Chondrocyte (in vitro differentiated cells): ENCODE results near the gene DMD. TPM values are rescaled to one million over a fixed set of nuclear protein-coding genes. Genes with fewer than 3 reads are reported as not detected.

ENCODE experiments used
- DNase-seq: peaks from one replicate; pipeline ENCODE4 v3.0.0; 2021; ENCODE audit warnings: mixed read lengths, low spot score
- H3K27ac Mint-ChIP-seq: one replicate; pipeline ENCODE4 v1.8.0; 2021; ENCODE audit warnings: mild to moderate bottlenecking, moderate library complexity, mixed read lengths; ENCODE audit not compliant: unreplicated experiment
- H3K27me3 Mint-ChIP-seq: 2 replicates; pipeline ENCODE4 v1.8.0; 2021; ENCODE audit warnings: low read depth, mixed read lengths
- H3K36me3 Mint-ChIP-seq: 2 replicates; pipeline ENCODE4 v1.8.0; 2021; ENCODE audit warnings: low read depth, mixed read lengths
- H3K4me1 Mint-ChIP-seq: 2 replicates; pipeline ENCODE4 v1.8.0; 2021; ENCODE audit warnings: low read depth, mild to moderate bottlenecking, mixed read lengths
- H3K4me3 Mint-ChIP-seq: one replicate; pipeline ENCODE4 v1.8.0; 2021; ENCODE audit warnings: mild to moderate bottlenecking, moderate library complexity, mixed read lengths; ENCODE audit not compliant: unreplicated experiment
- H3K9me3 Mint-ChIP-seq: 2 replicates; pipeline ENCODE4 v1.8.0; 2021; ENCODE audit warnings: low read depth, mixed read lengths
- total RNA-seq: library from RNA; stranded (reverse); gene quantifications from 3 replicates; pipeline ENCODE4 v1.2.1, GENCODE V29; 2021
- TF ChIP-seq, protein P1 (sequence below): fragments of 200-600 bp; sonication (generic); IDR thresholded peaks from 2 replicates; pipeline ENCODE4 v1.5.0; 2021; ENCODE audit warnings: antibody characterized with exemption, mild to moderate bottlenecking, moderate library complexity

Gene DMD
- total RNA-seq, 1 donor from 2014 or later, result 201 TPM

DNA sequence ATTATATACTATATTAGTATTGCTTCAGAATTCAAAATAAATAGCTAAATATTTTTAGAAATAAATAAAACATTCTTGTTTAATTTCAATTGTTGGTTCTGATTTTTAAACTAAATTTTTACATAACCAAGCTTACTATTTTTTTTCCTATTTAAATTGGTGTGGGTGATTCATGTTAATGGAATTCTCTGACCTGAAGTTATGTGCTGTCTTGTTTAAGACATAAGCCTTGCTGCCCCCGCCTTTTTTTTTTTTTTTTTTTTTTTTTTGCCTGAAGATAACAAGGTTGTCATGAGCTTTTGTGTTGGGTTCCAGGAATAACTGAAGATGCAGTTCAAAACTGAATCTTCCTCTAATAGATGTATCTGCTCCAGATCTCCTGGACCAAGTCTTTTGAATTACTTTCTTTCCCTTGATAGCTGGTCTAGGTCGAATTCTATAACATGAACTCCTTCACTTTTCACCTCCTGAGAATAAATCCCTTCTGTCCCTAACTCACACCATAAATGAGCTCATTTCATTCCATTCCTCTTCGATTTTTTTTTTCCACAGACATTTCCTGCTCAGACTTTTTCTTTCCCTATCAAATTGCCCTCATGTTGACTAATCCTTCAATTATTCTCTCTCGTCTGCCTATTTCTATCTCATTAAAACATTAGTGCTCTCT lies 1878.1 kb downstream of the DMD start:
- no peak overlapping the region for H3K4me3 Mint-ChIP-seq
- no peaks in the 10 kb centered on the region for H3K27me3 Mint-ChIP-seq
- peaks cover 70% of the 10 kb centered on the region for H3K4me1 Mint-ChIP-seq

DNA sequence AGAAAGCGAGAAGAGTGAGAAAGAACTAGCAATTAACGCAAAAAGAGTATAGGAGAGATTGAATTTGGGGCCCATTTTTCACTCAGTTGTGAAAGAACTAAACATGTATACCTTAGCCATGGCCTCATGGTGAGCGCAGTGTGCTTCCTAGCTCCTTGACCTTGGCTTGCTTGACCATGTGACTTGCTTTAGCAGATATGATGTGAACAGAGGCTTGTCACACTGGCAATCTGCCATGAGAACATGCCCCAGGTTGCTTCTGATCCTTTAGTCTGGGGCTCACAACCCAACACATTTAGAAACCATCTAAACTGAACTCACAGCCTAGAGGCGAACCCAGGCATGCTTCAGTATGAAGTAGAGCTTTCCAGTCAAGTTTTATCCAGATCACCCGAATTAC lies 1879.4 kb downstream of the DMD start:
- Mint-ChIP-seq H3K9me3 (peaks cover 28% of the 10 kb centered on the region), H3K4me1 (peaks cover 71% of the 10 kb centered on the region), H3K4me3 (no peak overlapping the region), H3K27me3 (no peaks in the 10 kb centered on the region), H3K36me3 (peaks cover 2% of the 10 kb centered on the region), H3K27ac (no peak overlapping the region)
- no peak for DNase-seq
- TF ChIP-seq, protein P1, sequence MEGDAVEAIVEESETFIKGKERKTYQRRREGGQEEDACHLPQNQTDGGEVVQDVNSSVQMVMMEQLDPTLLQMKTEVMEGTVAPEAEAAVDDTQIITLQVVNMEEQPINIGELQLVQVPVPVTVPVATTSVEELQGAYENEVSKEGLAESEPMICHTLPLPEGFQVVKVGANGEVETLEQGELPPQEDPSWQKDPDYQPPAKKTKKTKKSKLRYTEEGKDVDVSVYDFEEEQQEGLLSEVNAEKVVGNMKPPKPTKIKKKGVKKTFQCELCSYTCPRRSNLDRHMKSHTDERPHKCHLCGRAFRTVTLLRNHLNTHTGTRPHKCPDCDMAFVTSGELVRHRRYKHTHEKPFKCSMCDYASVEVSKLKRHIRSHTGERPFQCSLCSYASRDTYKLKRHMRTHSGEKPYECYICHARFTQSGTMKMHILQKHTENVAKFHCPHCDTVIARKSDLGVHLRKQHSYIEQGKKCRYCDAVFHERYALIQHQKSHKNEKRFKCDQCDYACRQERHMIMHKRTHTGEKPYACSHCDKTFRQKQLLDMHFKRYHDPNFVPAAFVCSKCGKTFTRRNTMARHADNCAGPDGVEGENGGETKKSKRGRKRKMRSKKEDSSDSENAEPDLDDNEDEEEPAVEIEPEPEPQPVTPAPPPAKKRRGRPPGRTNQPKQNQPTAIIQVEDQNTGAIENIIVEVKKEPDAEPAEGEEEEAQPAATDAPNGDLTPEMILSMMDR, result no peak

More for the DNA sequence above, 1878.1 kb downstream of the DMD start:
- H3K27ac Mint-ChIP-seq, result peak overlapping the region; percentile 84
- H3K9me3 Mint-ChIP-seq, result peaks cover 28% of the 10 kb centered on the region
- TF ChIP-seq, protein P1, result no peak
- no peak for DNase-seq
- peaks cover 2% of the 10 kb centered on the region for H3K36me3 Mint-ChIP-seq

DNA sequence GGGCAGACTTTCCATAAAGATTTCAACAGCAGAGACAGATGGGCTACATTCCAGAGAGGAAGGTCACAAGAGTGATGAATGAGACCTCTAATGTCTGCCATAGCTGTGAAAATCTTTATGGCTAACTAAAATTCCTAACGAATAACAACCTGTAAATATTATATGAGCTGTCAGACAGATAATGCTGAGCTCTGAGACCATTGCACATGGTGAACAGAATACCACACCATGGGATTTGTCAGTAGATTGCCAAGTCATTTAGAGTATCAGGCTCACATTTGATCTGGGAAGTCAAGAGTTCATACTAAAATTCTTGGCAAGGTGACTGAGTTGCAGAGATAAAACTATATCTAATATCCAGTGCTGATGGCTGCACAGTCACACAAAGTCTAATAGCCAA lies 1880.3 kb downstream of the DMD start:
- H3K36me3 Mint-ChIP-seq, result no peaks in the 10 kb centered on the region
- TF ChIP-seq, protein P1, result no peak
- H3K27ac Mint-ChIP-seq, result peak overlapping the region; percentile 22
- DNase-seq, result no peak
- peaks cover 76% of the 10 kb centered on the region for H3K4me1 Mint-ChIP-seq
- no peaks in the 10 kb centered on the region for H3K27me3 Mint-ChIP-seq
- peaks cover 25% of the 10 kb centered on the region for H3K9me3 Mint-ChIP-seq
- H3K4me3 Mint-ChIP-seq, result no peak overlapping the region

DNA sequence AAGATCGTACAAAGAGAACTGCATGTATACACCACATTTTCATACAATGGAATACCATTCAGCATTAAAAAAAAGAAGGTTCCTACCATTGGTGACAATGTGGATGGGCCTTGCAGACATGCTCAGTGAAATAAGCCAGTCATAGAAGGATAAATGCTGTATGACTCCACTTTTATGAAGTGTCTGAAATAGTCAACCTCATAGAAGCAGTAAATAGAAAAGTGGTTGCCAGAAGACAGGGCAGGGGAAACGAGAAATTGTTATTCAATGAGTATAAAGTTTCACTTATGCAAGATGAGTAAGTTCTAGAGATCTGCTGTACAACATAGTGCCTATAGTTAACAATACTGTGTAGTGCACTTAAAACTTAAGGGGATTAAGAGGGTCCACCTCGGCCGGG lies 1882.1 kb downstream of the DMD start:
- peaks cover 76% of the 10 kb centered on the region for H3K4me1 Mint-ChIP-seq
- H3K4me3 Mint-ChIP-seq, result no peak overlapping the region
- no peaks in the 10 kb centered on the region for H3K36me3 Mint-ChIP-seq
- H3K27ac Mint-ChIP-seq, result no peak overlapping the region
- no peaks in the 10 kb centered on the region for H3K27me3 Mint-ChIP-seq
- no peak for DNase-seq
- TF ChIP-seq, protein P1, result no peak
- peaks cover 21% of the 10 kb centered on the region for H3K9me3 Mint-ChIP-seq

DNA sequence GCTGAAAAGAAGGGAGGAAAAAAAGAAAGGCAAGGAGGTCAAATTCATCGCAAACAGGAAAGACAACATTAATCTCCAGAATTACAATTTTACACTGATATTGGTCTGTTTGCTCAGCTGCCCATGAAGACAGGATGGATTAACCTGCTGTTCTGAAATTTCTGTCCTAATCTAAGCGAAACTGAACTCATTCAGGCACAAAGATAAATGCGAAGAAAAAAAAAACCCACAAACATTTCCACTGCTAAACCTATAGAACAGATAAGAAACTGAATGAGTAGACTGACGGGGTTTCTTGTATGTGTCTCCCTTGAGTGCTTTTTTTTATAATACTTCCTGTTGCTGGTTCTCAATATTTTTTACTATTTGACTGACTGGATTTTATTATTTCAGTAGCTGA lies 1887.7 kb downstream of the DMD start:
- H3K4me1 Mint-ChIP-seq, result peaks cover 70% of the 10 kb centered on the region
- no peak for DNase-seq
- peaks cover 11% of the 10 kb centered on the region for H3K9me3 Mint-ChIP-seq
- H3K27me3 Mint-ChIP-seq, result no peaks in the 10 kb centered on the region
- TF ChIP-seq, protein P1, result no peak
- H3K4me3 Mint-ChIP-seq, result no peak overlapping the region
- peak overlapping the region; percentile 39 for H3K27ac Mint-ChIP-seq
- H3K36me3 Mint-ChIP-seq, result no peaks in the 10 kb centered on the region
